Measurements from ENCODE around the gene TAPBPL. TPM values are rescaled to one million over a fixed set of nuclear protein-coding genes. Genes with fewer than 3 reads are reported as not detected.
A peak's percentile ranks its signal among the peaks of the same experiment; 100 is the strongest.

TAPBPL gene
- total and polyA plus RNA-seq, 2 of the 13 experiments (the other 11 are each of a cell fraction or from before 2014, with no cell fraction given): 10.0 to 14.5 TPM

- TF ChIP-seq ZNF124 (CRISPR knock-in tag; IDR thresholded peaks at IDR 0.05) (no peak; the same call in 1 of the 2 replicates), MEF2D (CRISPR knock-in tag; IDR thresholded peaks at IDR 0.05) (peak; percentile 56), SMAD1 (CRISPR knock-in tag; IDR thresholded peaks at IDR 0.05; ENCODE audit: borderline replicate concordance, low read depth) (0 out of 2 replicates have a peak, but pooled peaks have one; percentile 31), STAT5B (CRISPR knock-in tag; IDR thresholded peaks at IDR 0.05) (0 out of 2 replicates have a peak, but pooled peaks have one; percentile 71), TOE1 (CRISPR knock-in tag; IDR thresholded peaks at IDR 0.05) (no peak), AHDC1 (CRISPR knock-in tag; IDR thresholded peaks at IDR 0.05; ENCODE audit: borderline replicate concordance) (peak; percentile 63), FOXO4 (CRISPR knock-in tag; conservative IDR thresholded peaks at IDR 0.05) (peak; percentile 81; the same call in 1 of the 2 replicates), TRIM24 (CRISPR knock-in tag; IDR thresholded peaks at IDR 0.05) (no peak), GLI4 (CRISPR knock-in tag; IDR thresholded peaks at IDR 0.05; ENCODE audit: borderline replicate concordance) (no peak), STAG1 (CRISPR knock-in tag; IDR thresholded peaks at IDR 0.05) (peak; percentile 8; the same call in 1 of the 2 replicates), HMG20B (CRISPR knock-in tag; conservative IDR thresholded peaks at IDR 0.05) (no peak; the same call in 1 of the 2 replicates), MBNL3 (CRISPR knock-in tag; conservative IDR thresholded peaks at IDR 0.05) (no peak), ZBTB10 (CRISPR knock-in tag; IDR thresholded peaks at IDR 0.05; ENCODE audit: borderline replicate concordance) (no peak), ZNF773 (CRISPR knock-in tag; IDR thresholded peaks at IDR 0.05; ENCODE audit: borderline replicate concordance) (no peak), ZNF746 (CRISPR knock-in tag; IDR thresholded peaks at IDR 0.05) (0 out of 2 replicates have a peak, but pooled peaks have one; percentile 54), ZNF75D (CRISPR knock-in tag; IDR thresholded peaks at IDR 0.05; ENCODE audit: borderline replicate concordance) (no peak), GATA4 (IDR thresholded peaks at IDR 0.05; ENCODE audit: borderline replicate concordance, low read depth) (peak; percentile 90), CREM (IDR thresholded peaks at IDR 0.05) (peak; percentile 43), CREM (CRISPR knock-in tag; IDR thresholded peaks at IDR 0.05) (no peak), ZNF329 (CRISPR knock-in tag; IDR thresholded peaks at IDR 0.05; ENCODE audit: low read depth) (peak; percentile 90), ZNF792 (CRISPR knock-in tag; IDR thresholded peaks at IDR 0.05) (peak; percentile 82)
These were observed 18.7 kb downstream of the TAPBPL start, which contains the start of gene VAMP1 (continued) for GRCh38 chr12:6470375-6471163.

All from HepG2 (cell line).